Coronary artery (tissue), 2 donors: ENCODE results near the gene FOXQ1.

Experiments used
- DNase-seq: peaks from one replicate; pipeline ENCODE4 v3.0.0-alpha.2; 2017; ENCODE audit warnings: low spot score
- H3K27ac ChIP-seq, 2 donors: fragments of 200-600 bp; sonication (generic); one replicate each; pipeline ENCODE4 v1.5.1; 2016 to 2019
- H3K4me3 ChIP-seq: fragments of 200-600 bp; sonication (generic); 2 replicates; pipeline ENCODE4 v1.5.1; 2016; ENCODE audit warnings: mild to moderate bottlenecking, moderate library complexity
- CTCF ChIP-seq: fragments of 200-600 bp; sonication (generic); IDR thresholded peaks from one replicate; pipeline ENCODE4 v1.5.1; 2019; ENCODE audit warnings: antibody characterized with exemption

Gene FOXQ1

DNA sequence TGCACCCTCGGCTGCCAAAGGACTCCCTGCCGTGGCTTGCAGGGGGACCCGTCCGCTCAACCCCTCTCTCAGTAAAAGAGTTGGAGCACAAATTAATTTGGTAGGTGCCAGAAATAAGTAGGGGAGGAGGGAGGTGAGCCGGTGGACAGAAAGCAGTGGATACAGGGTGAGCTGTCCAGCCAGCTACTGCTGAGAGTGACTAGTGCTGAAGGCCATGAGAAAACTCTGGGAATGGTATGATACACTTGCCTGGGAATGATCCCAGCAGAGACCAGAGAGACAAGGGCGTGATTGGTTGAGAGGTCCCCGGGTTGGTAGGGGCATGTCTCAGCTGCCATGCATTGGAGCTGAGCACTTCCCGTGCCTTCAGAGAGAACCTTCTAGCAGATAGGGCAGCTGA is 15.7 kb downstream of the FOXQ1 start:
- TF ChIP-seq CTCF: no peak
- Histone ChIP-seq H3K27ac (no peak overlapping the region), H3K4me3 (no peak overlapping the region)
- no peak for DNase-seq

GRCh38 chr6:1328129-1328800 is 16.4 kb downstream of the FOXQ1 start:
- TF ChIP-seq CTCF: no peak
- no peak overlapping the region for H3K4me3 ChIP-seq
- H3K27ac ChIP-seq: no peak overlapping the region
- no peak for DNase-seq

DNA sequence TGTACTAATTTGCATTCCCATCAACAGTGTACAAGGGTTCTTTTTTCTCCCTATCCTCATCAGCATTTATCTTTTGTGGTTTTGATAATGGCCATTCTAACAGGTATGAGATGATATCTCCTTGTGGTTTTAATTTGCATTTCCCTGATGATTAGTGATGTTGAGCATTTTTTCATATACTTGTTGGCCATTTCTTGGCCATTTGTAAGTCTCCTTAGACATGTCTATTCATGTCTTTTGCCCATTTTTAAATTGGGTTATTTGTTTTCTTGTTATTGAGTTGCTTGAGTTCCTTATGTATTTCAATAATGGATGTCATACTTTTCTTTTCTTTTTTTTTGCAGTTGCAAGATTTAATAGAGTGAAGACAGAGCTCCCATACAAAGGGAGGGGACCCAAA is 17.8 kb downstream of the FOXQ1 start:
- no peak for DNase-seq
- TF ChIP-seq CTCF: no peak
- H3K27ac ChIP-seq: no peak overlapping the region
- H3K4me3 ChIP-seq: no peak overlapping the region

DNA sequence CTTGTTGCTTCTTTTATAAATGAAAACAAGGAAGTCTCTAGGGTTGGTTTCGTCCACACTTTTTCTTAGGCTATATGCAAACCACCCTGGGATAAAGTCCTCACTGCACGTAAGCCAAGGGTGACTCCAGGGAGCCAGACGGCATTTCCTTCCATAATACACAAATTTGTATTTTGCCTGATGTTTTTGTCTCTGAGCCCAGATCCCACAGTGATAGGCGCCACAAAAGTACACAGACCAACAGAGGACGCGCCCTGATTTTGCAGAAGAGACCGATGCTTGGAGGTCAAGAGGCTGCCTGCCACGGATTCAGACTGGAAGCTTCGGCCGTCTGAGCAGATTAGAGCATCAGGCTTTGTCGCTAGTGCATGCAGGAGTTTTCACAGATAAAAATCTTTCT is 22.8 kb downstream of the FOXQ1 start:
- no peak for TF ChIP-seq CTCF
- Histone ChIP-seq H3K27ac (no peak overlapping the region), H3K4me3 (no peak overlapping the region)
- DNase-seq: no peak

DNA sequence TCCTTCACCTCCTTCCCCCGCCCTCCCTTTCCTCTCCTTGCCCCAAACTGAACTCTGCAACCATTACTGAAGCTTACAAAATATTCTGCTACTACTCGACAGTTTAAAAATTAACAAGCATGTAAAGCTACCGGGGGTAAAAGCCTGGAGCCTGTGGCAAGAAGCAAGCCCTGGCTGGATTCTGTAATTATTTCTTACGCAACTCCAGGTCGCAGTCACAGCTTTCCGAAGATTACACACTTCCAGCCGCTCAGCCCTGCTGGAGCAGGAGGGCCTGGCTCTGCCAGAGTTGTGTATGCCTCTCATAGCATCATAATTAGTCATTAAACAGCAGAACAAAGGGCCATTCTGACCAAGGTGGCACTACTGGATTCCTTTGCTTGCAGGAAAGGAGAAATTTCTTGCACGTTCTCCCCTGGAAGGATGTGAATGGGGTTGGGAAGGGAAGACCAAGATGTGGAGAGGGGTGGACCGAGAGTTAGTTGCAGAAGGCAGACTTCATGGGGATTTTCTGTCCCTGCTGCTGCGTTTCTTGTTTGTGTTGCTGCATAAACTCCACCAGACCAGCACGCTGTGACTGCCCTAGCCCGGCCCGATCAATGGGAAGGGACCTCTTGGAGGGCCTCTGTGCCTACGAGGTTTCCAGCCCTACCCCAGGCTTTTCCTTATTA is 23.6 kb downstream of the FOXQ1 start:
- no peak overlapping the region for H3K4me3 ChIP-seq
- DNase-seq: no peak
- TF ChIP-seq CTCF: no peak
- H3K27ac ChIP-seq: no peak overlapping the region

DNA sequence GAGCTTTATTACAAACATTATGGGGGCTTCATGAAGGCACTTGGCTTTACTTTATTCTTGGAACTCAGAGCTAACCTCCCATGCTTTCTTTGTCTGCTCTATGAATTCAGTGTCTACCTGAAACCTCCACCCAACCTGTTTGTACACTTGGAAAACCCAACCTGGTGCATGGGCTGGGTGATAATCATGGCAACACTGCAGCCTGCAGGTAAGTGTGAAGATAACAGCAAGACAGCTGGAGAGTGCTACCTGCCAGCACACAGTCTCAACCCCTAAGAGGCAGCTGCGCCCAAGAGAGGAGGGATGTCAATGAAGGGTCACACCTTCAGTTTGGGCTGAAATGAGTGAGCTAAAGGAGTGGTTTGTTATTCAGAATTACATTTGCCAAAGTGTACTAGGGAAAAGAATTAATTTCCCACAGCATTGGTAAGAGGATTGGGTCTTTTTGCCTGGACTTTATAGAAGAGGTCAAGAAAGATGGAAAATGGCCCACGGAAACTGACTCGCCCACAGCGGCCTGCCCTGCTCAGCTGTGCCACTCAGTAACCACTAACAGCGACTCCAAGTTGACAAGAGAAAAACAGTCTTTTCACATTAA is 24.4 kb downstream of the FOXQ1 start:
- no peak for DNase-seq
- H3K27ac ChIP-seq: no peak overlapping the region
- no peak for TF ChIP-seq CTCF

GRCh38 chr6:1337791-1338190 is 25.9 kb downstream of the FOXQ1 start:
- DNase-seq: no peak
- TF ChIP-seq CTCF: no peak
- Histone ChIP-seq H3K27ac (no peak overlapping the region), H3K4me3 (no peak overlapping the region)

More for the DNA sequence above, 24.4 kb downstream of the FOXQ1 start:
- H3K4me3 ChIP-seq: no peak overlapping the region
